ENCODE data around the gene LRPPRC. TPM values are rescaled to one million over a fixed set of nuclear protein-coding genes. Genes with fewer than 3 reads are reported as not detected.

LRPPRC gene
- total and polyA plus RNA-seq, 2 experiments from 2014 or later, result 27.4 to 87.3 TPM

- Histone ChIP-seq H3K4me2 (no peak overlapping the region), H3K4me3 (no peak overlapping the region), H3K4me1 (ENCODE audit: insufficient read depth) (no peaks in the 10 kb centered on the region), H3K27ac (no peak overlapping the region), H3K79me2 (no peaks in the 10 kb centered on the region), H3K27me3 (no peaks in the 10 kb centered on the region), H3K9me2 (replicated peaks; ENCODE audit: insufficient read depth) (no peaks in the 10 kb centered on the region), H4K20me1 (ENCODE audit: insufficient read depth, poor library complexity, severe bottlenecking) (no peaks in the 10 kb centered on the region), H3K9me3 (ENCODE audit: low read depth) (no peaks in the 10 kb centered on the region), H2AFZ (no peak overlapping the region), H3K36me3 (replicated peaks; ENCODE audit: insufficient read depth, low read depth) (peaks cover 3% of the 10 kb centered on the region)
- no peak for TF ChIP-seq EZH2phosphoT487 (IDR thresholded peaks at IDR 0.05; ENCODE audit: low read depth, severe bottlenecking, unreplicated experiment)
- TF ChIP-seq CTCF (IDR thresholded peaks at IDR 0.05; ENCODE audit: poor library complexity), result no peak
- no peak for TF ChIP-seq EZH2 (IDR thresholded peaks at IDR 0.05; ENCODE audit: borderline replicate concordance)
- 90% methylated on average over 6 of the region's 6 CpGs for WGBS (ENCODE audit: low lambda C conversion rate, missing lambda C conversion rate)
- DNase-seq (ENCODE audit: low spot score), result no peak
Observed at GRCh38 chr2:43897492-43897891, 98.3 kb downstream of the LRPPRC start.

- no peaks in the 10 kb centered on the region for H3K27me3 ChIP-seq
- no peak overlapping the region for H2AFZ ChIP-seq
- no peak overlapping the region for H3K27ac ChIP-seq
- no peak overlapping the region for H3K4me3 ChIP-seq
- H3K4me1 ChIP-seq (ENCODE audit: insufficient read depth), result no peaks in the 10 kb centered on the region
- peaks cover 3% of the 10 kb centered on the region for H3K36me3 ChIP-seq (replicated peaks; ENCODE audit: insufficient read depth, low read depth)
- no peaks in the 10 kb centered on the region for H3K9me2 ChIP-seq (replicated peaks; ENCODE audit: insufficient read depth)
- H3K4me2 ChIP-seq, result no peak overlapping the region
- H4K20me1 ChIP-seq (ENCODE audit: insufficient read depth, poor library complexity, severe bottlenecking), result no peaks in the 10 kb centered on the region
- H3K79me2 ChIP-seq, result no peaks in the 10 kb centered on the region
- no peak for TF ChIP-seq EZH2 (IDR thresholded peaks at IDR 0.05; ENCODE audit: borderline replicate concordance)
- no peaks in the 10 kb centered on the region for H3K9me3 ChIP-seq (ENCODE audit: low read depth)
- DNase-seq (ENCODE audit: low spot score), result no peak
- WGBS (ENCODE audit: low lambda C conversion rate, missing lambda C conversion rate), result 100% methylated on average over 1 of the region's 1 CpG
Observed at GRCh38 chr2:43896906-43897305, 98.9 kb downstream of the LRPPRC start.

GRCh38 chr2:43894743-43895142 is 101.0 kb downstream of the LRPPRC start:
- no peak for DNase-seq (ENCODE audit: low spot score)
- Histone ChIP-seq H3K9me2 (replicated peaks; ENCODE audit: insufficient read depth) (no peaks in the 10 kb centered on the region), H3K79me2 (no peaks in the 10 kb centered on the region), H3K4me1 (ENCODE audit: insufficient read depth) (no peaks in the 10 kb centered on the region), H4K20me1 (ENCODE audit: insufficient read depth, poor library complexity, severe bottlenecking) (no peaks in the 10 kb centered on the region), H3K27ac (no peak overlapping the region), H3K9me3 (ENCODE audit: low read depth) (no peaks in the 10 kb centered on the region), H3K36me3 (replicated peaks; ENCODE audit: insufficient read depth, low read depth) (peaks cover 3% of the 10 kb centered on the region), H3K4me3 (no peak overlapping the region), H2AFZ (no peak overlapping the region), H3K4me2 (no peak overlapping the region), H3K27me3 (no peaks in the 10 kb centered on the region)
- TF ChIP-seq CTCF (IDR thresholded peaks at IDR 0.05; ENCODE audit: poor library complexity), result no peak
- no peak for TF ChIP-seq EZH2 (IDR thresholded peaks at IDR 0.05; ENCODE audit: borderline replicate concordance)
- no peak for TF ChIP-seq EZH2phosphoT487 (IDR thresholded peaks at IDR 0.05; ENCODE audit: low read depth, severe bottlenecking, unreplicated experiment)
- WGBS (ENCODE audit: low lambda C conversion rate, missing lambda C conversion rate), result 98% methylated on average over 2 of the region's 2 CpGs

- H3K79me2 ChIP-seq, result no peaks in the 10 kb centered on the region
- H3K27ac ChIP-seq, result no peak overlapping the region
- DNase-seq (ENCODE audit: low spot score), result no peak
- TF ChIP-seq EZH2 (IDR thresholded peaks at IDR 0.05; ENCODE audit: borderline replicate concordance) (no peak), EZH2phosphoT487 (IDR thresholded peaks at IDR 0.05; ENCODE audit: low read depth, severe bottlenecking, unreplicated experiment) (no peak), CTCF (IDR thresholded peaks at IDR 0.05; ENCODE audit: poor library complexity) (no peak)
- no peaks in the 10 kb centered on the region for H3K9me2 ChIP-seq (replicated peaks; ENCODE audit: insufficient read depth)
- no peaks in the 10 kb centered on the region for H3K9me3 ChIP-seq (ENCODE audit: low read depth)
- WGBS (ENCODE audit: low lambda C conversion rate, missing lambda C conversion rate), result 82% methylated on average over 4 of the region's 4 CpGs
- H3K4me1 ChIP-seq (ENCODE audit: insufficient read depth), result no peaks in the 10 kb centered on the region
- H3K27me3 ChIP-seq, result no peaks in the 10 kb centered on the region
- H3K36me3 ChIP-seq (replicated peaks; ENCODE audit: insufficient read depth, low read depth), result peaks cover 3% of the 10 kb centered on the region
- no peak overlapping the region for H2AFZ ChIP-seq
- H4K20me1 ChIP-seq (ENCODE audit: insufficient read depth, poor library complexity, severe bottlenecking), result no peaks in the 10 kb centered on the region
- no peak overlapping the region for H3K4me2 ChIP-seq
- no peak overlapping the region for H3K4me3 ChIP-seq
Observed at GRCh38 chr2:43890855-43891254, 104.9 kb downstream of the LRPPRC start.
